HL-60 (cell line): ENCODE measurements around the gene LMO2.

Experiments used
- DNase-seq, 2 experiments: peaks; one replicate each; pipeline ENCODE4 v3.0.0-alpha.2; 2010 to 2020; ENCODE audit warnings: low read depth in 1 of 2, low spot score in 1 of 2
- H3K27ac ChIP-seq: fragments of 250-450 bp; sonication (Bioruptor Pico); replicated peaks from 2 replicates; pipeline ENCODE4 v1.5.1; 2020; ENCODE audit warnings: mild to moderate bottlenecking, moderate library complexity
- H3K27me3 ChIP-seq: fragments of 250-450 bp; sonication (Bioruptor Pico); 2 replicates; pipeline ENCODE4 v1.5.1; 2021; ENCODE audit warnings: mild to moderate bottlenecking, moderate library complexity; ENCODE audit not compliant: insufficient read depth, poor library complexity, severe bottlenecking
- H3K4me3 ChIP-seq: replicated peaks from 2 replicates; pipeline ENCODE4 v1.5.1; 2011; ENCODE audit warnings: mild to moderate bottlenecking, control low read depth, low read length; ENCODE audit not compliant: insufficient read depth
- CTCF ChIP-seq: IDR thresholded peaks from one replicate; pipeline ENCODE4 v1.5.1; 2011; ENCODE audit warnings: low read length, control low read depth, inconsistent platforms; ENCODE audit not compliant: insufficient read depth
- GABPA ChIP-seq: IDR thresholded peaks from 2 replicates; pipeline ENCODE4 v1.6.1; 2012; ENCODE audit warnings: low read depth
- POLR2AphosphoS5 ChIP-seq: IDR thresholded peaks from 2 replicates; pipeline ENCODE4 v1.6.1; 2012; ENCODE audit warnings: low read depth
- SPI1 ChIP-seq: IDR thresholded peaks from 2 replicates; pipeline ENCODE4 v1.6.1; 2012; ENCODE audit warnings: low read depth, mild to moderate bottlenecking, borderline replicate concordance
- TF ChIP-seq, protein P1 (sequence below): IDR thresholded peaks from 2 replicates; pipeline ENCODE4 v1.6.1; 2012; ENCODE audit warnings: low read depth; ENCODE audit not compliant: insufficient replicate concordance

The LMO2 gene

DNA sequence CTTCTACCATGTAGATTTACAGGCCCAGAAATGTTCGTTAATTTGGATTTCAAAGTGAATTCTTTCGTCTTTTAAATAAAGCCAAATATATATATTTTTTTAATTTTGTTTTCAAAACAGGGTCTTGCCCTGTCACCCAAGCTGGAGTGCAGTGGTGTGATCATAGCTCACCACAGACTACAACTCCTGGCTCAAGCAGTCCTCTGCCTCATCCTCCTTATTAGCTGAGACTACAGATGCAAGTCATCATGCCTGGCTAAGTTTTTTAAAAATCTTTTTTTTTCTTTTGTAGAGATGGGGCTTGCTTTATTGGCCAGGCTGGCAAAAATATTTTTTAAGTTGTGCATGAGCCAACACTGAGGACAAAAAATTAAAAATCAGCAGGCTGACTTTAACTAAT lies 5.0 kb upstream of the LMO2 start:
- Histone ChIP-seq H3K4me3 (no peak overlapping the region), H3K27me3 (no peaks in the 10 kb centered on the region), H3K27ac (no peak overlapping the region)
- no peak for DNase-seq
- TF ChIP-seq CTCF (no peak), SPI1 (no peak), GABPA (no peak), POLR2AphosphoS5 (no peak)
- TF ChIP-seq, protein P1, sequence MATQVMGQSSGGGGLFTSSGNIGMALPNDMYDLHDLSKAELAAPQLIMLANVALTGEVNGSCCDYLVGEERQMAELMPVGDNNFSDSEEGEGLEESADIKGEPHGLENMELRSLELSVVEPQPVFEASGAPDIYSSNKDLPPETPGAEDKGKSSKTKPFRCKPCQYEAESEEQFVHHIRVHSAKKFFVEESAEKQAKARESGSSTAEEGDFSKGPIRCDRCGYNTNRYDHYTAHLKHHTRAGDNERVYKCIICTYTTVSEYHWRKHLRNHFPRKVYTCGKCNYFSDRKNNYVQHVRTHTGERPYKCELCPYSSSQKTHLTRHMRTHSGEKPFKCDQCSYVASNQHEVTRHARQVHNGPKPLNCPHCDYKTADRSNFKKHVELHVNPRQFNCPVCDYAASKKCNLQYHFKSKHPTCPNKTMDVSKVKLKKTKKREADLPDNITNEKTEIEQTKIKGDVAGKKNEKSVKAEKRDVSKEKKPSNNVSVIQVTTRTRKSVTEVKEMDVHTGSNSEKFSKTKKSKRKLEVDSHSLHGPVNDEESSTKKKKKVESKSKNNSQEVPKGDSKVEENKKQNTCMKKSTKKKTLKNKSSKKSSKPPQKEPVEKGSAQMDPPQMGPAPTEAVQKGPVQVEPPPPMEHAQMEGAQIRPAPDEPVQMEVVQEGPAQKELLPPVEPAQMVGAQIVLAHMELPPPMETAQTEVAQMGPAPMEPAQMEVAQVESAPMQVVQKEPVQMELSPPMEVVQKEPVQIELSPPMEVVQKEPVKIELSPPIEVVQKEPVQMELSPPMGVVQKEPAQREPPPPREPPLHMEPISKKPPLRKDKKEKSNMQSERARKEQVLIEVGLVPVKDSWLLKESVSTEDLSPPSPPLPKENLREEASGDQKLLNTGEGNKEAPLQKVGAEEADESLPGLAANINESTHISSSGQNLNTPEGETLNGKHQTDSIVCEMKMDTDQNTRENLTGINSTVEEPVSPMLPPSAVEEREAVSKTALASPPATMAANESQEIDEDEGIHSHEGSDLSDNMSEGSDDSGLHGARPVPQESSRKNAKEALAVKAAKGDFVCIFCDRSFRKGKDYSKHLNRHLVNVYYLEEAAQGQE: no peak

GRCh38 chr11:33895752-33896137 lies 3.9 kb upstream of the LMO2 start:
- no peaks in the 10 kb centered on the region for H3K27me3 ChIP-seq
- peak overlapping the region; percentile 94 for H3K27ac ChIP-seq
- TF ChIP-seq, protein P1: no peak
- TF ChIP-seq SPI1 (no peak), CTCF (no peak), GABPA (no peak), POLR2AphosphoS5 (no peak)
- no peak overlapping the region for H3K4me3 ChIP-seq
- DNase-seq: no peak

DNA sequence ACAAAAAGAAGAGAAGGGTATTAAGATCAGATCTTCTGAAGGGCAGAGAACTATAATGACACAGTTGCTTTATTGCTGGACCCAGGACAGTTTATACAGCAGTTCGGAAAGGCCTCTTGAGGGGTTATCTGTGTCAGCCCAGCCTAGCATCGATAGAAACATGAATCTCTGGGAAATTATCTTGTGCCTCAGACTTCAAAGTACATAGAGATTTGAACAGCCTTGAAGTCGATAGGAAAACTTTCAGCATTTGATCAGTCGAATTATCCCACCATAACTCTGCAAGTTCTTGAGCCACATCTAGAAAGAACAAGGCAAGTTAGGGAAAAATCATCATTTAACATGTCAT lies 2.5 kb upstream of the LMO2 start:
- TF ChIP-seq SPI1: no peak
- no peak for TF ChIP-seq POLR2AphosphoS5
- TF ChIP-seq CTCF: no peak
- no peak for TF ChIP-seq GABPA
- TF ChIP-seq, protein P1: no peak
- H3K4me3 ChIP-seq: peak overlapping the region; percentile 19
- H3K27me3 ChIP-seq: no peaks in the 10 kb centered on the region
- H3K27ac ChIP-seq: peak overlapping the region; percentile 94
- no peak for DNase-seq
